GM19324 (cell line): ENCODE data around the gene OSMR.
"Not testable (repeated sequence)": the region's sequence is repeated elsewhere in the genome, so short reads cannot be mapped to it uniquely, and the experiment has no call there.

Source experiments
- ATAC-seq: cut with Tn5 transposase; IDR thresholded peaks from one replicate; pipeline ENCODE4 v1.9.1; 2021; ENCODE audit warnings: mild to moderate bottlenecking, moderate library complexity; ENCODE audit not compliant: unreplicated experiment, low FRiP score

Gene OSMR

DNA sequence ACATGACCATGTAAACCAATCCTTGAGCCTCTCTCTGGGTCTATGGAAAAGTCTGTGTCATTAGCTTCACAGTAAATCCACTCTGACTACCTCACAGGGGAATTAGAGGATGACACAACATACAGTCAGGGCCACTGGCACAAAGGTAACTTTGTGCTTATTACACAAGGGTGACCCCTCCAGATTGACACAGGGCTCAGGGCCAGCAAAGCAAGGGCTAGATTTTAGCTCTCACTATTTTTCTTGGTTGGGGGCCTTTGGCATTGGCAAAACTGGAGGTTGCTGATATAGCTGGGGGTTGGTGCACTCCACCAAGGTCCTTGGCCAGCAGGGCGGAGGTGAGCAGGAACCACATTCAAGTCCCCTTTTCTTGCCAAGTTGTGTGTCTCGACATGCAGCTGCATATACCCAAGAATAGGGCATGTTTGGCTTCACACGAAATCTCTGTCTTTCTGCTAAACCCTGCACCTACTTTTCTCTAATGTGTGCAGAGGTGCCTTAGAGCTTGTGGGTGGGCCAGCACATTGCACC is 15.2 kb upstream of the OSMR start:
- ATAC-seq = no peak

DNA sequence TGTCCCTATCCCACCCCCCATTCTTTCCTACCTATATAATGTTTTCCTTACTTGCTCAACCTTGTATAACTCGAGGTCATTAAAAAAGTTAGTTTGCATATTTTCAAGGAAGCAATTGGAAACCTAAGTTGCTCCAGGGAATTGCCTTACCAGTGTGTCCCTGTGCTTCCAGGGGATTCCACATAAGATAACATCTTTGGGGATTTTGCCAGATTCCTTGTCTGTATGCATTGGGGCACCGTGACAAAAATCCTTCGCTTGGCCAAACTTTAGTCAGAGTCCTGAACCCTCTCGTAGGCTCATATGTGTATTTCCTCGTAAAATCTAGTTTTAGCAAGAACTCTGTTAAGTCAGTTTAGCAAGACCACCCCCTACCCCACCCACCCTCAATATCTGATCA is 14.7 kb upstream of the OSMR start:
- ATAC-seq = no peak

- ATAC-seq = no peak
These were observed 13.9 kb upstream of the OSMR start for GRCh38 chr5:38831909-38832308.

GRCh38 chr5:38832810-38833209 is 13.0 kb upstream of the OSMR start:
- ATAC-seq = no peak

DNA sequence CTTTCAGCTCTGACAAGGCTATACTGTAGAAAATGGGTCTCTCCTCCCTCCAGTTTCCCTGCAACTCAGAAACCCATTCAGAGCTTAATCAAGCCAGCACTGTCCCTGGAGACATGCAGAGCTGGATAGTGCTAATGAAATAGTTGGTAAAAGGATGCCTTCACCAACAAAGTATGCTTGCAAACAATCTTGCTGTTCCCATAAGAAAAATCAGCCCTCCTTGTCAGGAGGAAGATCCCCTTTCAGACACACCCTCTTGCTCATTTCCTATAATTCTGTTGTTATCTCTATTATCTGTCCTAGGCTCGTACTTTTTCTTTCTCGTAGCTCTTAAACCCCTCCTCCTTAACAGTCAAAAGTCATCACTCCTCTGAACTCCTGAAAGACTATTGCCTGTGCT is 9.9 kb upstream of the OSMR start:
- no peak for ATAC-seq

DNA sequence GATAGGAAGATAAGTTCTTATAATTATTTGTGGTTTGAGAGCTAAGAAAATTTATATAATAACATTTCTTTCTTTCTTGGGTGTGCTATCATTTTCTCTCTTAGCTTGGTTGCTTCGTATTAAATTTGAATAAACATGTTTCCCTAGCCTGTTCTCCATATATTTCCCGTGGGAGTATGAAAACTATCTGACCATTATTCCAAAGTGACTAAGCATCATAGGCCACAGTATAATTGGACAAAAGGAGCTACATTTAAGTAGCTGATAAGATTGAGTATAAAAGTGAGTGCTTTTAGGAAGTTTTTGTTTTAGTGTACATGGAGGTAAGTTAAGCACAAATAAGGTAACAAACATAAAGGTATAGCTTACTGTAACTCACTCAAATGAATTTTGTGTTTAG is 8.4 kb upstream of the OSMR start:
- no peak for ATAC-seq

GRCh38 chr5:38837932-38838331 is 7.9 kb upstream of the OSMR start:
- ATAC-seq = no peak

- no peak for ATAC-seq
These were observed 2.1 kb upstream of the OSMR start for GRCh38 chr5:38843665-38844064.

DNA sequence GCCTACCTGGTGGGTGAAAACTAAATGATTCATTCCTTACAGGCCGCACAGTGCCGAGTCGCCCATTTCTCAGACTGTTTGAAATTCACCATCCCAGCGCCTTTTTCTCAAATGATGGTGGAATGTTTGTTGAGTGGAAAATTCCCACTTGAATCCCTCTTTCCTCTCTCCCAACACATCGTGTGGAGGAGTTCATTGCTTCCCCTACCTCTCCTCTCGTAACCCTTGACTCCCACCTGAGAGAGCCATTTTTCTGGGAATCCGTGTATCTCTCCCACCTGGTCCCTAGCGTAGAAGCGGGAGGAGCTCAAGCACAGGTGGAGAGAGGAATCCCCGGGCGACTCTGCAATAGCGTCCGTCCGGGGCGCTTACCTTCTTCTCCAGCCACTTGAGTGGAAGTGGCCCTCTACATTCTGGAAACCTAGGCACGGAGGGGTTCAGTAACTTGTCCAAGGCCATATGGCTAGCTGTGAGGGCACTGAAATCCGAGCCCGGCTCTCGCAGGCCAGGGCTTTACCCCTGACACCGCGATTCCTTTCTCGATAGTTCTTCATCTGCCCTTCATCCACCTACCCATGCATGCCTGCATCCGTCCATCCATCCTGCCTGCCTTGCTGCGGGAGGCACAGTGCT is 683 bp downstream of the OSMR start:
- no peak for ATAC-seq

DNA sequence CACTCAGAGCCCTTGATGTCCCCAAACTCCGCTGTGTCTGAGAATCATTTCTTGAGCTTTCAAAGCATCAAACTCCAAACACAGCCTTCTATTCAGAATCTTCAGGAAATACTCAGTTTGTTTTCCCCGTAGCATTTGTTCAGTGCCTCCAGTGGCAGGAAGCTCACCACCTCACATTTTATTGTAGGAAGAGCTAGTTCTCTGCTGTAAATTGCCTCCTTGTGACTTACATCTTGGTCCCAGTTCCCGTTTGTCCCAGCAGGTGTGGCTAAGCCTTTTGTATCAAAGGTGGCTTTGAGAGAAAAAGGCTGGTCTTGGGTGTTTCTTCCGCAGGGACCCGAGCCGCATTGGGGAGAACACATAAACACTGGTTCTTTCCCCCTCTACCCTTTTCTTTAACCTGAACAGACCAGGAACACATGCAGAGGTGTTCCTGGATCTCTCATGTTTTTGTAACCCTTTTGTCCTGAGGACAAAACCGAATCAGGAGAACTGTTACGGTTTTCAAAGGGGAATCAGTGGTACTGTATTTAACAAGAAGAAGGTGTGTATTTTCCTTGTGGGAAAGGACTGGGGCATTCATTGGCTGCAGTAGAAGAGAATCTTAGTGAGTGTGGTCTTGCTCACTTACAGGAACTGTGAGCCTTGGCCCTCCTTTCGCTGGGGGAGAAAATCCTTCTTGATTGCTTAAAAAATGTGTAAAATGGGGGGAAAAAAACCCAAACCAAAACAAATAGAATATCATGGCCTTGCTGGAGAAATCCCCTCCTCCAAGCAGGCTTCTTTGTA is 1.9 kb downstream of the OSMR start:
- no peak for ATAC-seq

GRCh38 chr5:38848637-38849036 is 2.8 kb downstream of the OSMR start:
- no peak for ATAC-seq

GRCh38 chr5:38851640-38852039 is 5.8 kb downstream of the OSMR start:
- not testable (repeated sequence) for ATAC-seq

- ATAC-seq = no peak
These were observed 8.1 kb downstream of the OSMR start for GRCh38 chr5:38853753-38854470.

- no peak for ATAC-seq
These were observed 9.1 kb downstream of the OSMR start for GRCh38 chr5:38854907-38855306.

DNA sequence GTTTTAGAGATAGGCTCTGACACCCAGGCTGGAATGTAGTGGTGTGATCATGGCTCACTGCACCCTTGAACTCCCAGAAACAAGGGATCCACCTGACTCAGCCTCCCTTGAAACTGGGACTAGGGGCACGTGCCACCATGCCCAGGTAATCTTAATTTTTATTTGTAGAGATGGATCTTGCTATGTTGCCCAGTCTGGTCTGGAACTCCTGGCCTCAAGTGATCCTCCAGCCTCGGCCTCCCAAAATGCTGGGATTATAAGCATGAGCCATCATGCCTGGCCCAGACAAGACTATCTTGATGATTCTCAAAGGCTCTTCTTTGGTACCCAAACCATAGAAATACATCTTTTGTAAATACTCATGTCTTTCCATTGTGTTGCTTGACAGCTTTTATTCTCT is 10.8 kb downstream of the OSMR start:
- ATAC-seq = no peak

- no peak for ATAC-seq
These were observed 13.0 kb downstream of the OSMR start for GRCh38 chr5:38858839-38859238.

DNA sequence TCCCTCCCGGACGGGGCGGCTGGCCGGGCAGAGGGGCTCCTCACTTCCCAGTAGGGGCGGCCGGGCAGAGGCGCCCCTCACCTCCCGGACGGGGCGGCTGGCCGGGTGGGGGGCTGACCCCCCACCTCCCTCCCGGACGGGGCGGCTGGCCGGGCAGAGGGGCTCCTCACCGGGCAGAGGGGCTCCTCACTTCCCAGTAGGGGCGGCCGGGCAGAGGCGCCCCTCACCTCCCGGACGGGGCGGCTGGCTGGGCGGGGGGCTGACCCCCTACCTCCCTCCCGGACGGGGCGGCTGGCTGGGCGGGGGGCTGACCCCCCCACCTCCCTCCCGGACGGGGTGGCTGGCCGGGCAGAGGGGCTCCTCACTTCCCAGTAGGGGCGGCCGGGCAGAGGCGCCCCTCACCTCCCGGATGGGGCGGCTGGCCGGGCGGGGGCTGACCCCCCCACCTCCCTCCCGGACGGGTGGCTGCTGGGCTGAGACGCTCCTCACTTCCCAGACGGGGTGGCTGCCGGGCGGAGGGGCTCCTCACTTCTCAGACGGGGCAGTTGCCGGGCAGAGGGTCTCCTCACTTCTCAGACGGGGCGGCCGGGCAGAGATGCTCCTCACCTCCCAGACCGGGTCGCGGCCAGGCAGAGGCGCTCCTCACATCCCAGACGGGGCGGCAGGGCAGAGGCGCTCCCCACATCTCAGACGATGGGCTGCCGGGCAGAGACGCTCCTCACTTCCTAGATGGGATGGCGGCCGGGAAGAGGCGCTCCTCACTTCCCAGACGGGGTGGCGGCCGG is 16.4 kb downstream of the OSMR start:
- ATAC-seq = not testable (repeated sequence)

DNA sequence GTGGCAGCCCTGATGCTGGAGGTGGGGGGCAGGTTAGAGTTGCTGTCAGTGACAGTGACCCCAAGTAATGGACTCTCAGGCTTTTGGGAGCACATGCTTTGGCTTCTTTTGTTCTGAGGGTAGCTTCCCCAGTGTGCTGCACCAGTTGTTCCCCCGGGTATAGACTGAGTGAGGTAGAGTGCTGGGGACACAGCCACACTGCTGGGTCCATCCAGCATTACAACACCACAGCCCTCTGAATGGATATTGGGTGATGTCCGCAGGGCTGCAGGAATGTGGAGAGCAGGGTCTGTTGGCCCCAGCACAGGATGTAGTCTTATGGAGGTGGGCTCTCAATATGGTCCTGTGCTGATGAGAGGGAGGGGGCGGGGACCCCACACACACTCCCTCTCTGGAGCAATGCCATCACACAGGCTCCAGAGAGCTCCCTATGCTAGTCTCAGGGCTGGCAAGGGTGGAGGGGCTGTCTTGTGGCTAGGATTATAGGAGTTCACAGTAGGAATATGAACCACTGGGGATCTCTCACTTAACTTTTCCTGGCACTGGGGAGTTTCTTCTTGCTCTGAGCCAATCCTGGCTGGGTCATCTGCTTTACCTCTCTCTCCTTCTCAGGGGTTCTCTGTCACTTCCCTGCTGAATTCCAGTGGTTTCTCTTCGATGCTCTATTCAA is 20.7 kb downstream of the OSMR start:
- no peak for ATAC-seq

GRCh38 chr5:38867032-38867398 is 21.2 kb downstream of the OSMR start:
- no peak for ATAC-seq

DNA sequence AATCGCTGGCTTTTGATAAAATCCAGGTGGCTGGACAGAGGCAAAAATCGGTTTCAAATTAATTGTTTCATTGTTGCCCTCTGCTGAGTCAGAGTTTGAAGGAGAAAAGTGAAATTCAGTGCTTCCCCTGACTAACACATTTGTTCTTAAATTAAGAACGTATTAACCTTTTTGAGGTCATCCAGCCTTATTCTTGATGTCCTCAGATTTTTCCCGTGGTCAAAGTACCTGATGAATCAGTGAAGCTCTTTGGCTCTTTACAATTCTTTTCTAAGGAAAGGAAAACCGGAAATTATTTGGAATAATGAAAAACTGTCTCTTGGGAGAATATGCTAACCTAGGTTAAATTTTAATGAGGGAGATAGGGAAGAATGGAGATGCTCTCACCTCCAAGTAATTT is 21.6 kb downstream of the OSMR start:
- ATAC-seq = no peak
